Kidney tubule cell (primary cell): Measurements from ENCODE around the gene STK32C.
A peak's percentile ranks its signal among the peaks of the same experiment; 100 is the strongest.

ENCODE experiments used
- DNase-seq: peaks from one replicate; pipeline ENCODE4 v3.0.0-alpha.2; 2018; ENCODE audit warnings: low spot score

The STK32C gene

DNA sequence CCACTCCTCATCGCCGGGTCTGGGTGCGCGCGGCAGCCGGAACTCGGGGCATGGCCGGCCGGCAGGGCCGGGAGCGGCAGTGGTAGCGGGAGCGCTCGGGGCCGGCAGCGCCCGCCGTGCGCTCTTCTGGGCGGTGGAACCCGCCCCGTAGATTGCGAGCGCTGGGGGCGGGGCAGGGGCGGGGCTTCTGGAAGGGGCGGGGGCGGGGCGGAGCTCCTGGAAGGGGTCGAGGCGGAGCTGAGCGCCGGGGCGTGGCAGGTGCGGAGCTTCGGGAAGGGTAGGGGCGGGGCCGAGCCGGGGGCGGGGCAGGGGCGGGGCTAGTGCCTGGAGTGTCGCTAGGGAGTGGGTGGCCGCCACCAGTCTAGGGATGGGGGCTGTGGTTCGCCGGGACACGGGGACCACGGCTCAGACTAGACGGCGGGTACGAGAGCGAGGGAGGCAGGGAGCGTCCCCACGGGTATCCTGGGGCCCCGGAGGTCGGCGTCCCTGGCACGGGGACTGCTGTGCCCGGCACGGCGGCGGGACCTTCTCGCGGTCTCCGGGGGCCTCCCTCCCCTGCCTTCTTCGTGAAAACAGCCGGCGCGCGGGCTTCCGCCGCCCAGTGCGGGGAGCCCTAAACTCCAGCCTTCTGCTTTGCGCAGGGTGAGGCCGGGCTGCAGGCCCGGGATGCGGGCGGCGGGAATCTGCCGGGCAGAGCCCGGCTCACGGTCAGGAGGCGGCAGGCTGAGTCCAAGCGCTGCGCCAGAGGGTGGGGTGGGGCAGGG, at the start of gene STK32C:
Gene STK32C (minus strand): TSS at position 128 of the 764 bp plus-strand sequence. CDS start 117 bp downstream, at position 11.
- peak; percentile 90 for DNase-seq

DNA sequence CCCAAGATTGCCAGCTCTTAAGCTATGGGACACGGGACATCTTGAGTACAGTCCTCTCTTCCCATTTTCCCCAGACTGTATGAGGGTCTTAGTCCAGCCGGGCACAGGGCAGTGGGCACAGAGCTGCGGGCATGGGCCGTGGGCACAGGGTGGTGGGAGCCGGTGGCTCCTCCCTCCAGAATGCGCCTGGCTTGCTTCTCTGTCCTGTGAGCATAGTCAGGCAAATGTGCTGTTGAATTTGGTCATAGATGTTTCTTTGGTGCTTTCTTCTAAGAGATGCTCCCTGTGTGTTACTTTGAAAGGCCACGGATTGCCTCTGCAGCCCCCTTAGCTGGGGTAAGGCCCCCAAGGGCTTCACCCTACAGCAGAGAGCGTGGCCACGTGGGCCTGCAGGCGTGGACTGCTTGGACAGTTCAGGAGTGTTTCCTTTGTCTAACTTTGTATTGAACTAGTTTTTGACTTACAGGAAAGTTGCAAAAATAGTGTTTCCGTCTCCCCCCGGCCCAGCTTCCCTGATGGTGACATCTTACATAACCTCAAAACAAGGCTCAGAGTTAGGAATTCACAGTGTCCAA, 49.0 kb upstream of the STK32C start:
- no peak for DNase-seq

DNA sequence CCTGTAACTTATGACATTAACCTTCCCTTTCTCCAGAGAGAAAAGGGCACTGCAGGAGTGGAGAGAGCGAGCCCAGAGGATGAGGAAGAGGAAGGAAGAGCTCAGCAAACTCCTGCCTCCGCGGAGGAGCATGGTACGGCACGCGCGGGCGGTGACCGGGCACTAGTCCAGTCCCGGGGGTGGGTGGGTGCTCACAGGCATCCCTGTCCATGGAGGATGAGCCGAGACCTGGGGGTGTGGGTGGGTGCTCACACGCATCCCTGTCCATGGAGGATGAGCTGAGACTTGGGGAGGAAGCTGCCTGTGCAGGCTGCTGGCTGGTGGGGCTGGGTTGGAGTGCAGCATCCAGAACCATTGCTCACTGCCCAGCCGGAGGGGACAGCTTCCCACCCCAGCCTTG, 48.0 kb upstream of the STK32C start:
- no peak for DNase-seq

DNA sequence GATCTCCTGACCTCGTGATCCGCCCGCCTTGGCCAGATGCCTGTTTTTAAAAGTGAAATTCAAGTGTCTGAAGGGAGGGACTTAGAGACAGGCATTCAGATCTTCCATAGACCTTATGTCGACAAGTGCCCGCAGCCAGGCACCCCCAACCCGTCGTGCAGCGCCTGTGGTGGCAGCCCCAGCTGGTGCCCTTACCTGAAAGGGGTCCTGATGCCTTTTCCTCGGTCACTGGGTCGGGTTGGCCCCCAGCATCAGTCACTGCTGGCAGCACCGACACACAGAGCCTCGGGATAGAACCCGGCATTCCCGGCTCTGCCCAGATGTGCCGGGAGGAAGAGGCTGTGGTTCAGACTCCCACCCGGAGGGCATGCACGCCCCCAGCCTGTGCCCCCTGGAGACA, 47.5 kb upstream of the STK32C start:
- DNase-seq, result no peak

DNA sequence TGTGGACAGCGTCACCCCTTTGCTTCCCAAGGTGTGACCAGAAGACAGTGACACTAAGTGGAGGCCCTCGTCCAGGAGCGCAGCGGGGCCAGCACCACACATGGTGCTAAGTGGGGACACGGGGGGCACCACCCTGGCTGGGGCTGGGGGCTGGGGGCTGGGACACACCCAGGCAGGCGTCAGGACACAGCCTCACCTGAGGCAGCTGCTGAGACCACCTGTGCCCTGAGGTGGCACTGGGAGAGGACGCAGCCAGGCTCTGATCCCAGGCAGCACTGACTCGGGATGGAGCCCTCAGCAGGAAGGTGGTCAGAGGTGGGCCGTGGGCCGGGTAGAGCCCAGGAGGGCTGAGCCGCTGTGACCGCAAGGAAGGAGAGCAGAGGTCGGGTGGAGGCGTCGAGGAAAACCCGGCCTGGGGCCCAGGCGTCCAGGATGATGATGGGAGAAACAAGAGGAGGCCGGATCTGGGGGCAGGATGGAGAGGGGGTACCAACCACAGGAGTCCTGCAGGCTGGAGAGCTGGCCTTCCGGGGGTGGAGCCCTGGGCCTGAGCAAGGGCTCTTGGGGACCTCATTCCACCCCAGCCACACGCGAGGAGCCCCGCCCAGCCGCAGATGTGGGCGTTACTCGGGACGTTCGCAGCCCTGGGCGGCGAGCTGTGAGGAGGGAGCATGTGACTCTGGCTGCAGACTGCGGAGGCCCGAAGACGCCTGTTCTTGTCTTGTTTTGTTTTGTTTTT, 46.8 kb upstream of the STK32C start:
- no peak for DNase-seq

DNA sequence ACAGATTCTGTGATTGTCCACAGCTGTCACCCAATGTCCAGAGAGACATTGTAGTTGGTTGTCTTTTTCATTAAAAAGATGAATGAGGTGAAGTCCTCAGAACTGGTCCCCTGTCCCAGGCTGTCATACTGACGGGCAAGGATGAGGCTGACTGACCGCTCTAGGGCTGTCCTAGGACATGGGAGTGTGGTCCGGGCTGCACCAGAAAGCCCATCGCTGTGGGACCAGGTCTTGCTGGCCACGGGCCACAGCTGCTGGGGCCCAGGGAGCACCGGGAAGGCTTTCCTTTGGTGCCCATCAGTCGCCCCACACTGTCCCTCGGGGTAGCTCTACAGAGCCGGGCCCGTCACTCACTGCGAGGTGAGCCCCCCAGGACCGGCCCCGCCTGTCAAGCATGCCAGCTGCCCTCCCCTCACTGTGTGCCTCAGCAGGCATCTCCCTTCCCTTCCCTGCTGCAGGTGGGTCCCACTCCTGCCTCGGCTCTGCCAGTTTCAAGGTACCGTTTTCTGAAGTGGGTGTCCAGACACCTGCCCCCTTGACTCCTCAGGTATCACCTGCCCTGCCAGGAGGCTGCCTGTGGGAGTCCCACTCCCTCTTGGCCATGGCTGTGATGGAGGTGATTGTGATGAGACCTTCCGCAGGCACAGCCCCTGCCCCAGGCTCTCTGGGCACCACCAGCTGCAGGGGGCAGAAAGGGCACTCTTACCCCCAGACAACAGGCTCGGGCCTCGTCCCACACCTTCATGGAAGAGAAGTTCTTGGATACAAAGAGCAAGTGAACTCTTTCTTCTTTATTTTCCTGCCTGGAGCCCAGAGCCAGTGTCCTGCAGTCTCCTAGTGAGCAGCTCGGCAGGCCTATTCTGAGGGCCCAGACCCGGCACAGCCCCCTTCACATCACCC, 46.0 kb upstream of the STK32C start:
- no peak for DNase-seq

GRCh38 chr10:132352462-132353308, 44.9 kb upstream of the STK32C start:
- DNase-seq, result peak; percentile 55

DNA sequence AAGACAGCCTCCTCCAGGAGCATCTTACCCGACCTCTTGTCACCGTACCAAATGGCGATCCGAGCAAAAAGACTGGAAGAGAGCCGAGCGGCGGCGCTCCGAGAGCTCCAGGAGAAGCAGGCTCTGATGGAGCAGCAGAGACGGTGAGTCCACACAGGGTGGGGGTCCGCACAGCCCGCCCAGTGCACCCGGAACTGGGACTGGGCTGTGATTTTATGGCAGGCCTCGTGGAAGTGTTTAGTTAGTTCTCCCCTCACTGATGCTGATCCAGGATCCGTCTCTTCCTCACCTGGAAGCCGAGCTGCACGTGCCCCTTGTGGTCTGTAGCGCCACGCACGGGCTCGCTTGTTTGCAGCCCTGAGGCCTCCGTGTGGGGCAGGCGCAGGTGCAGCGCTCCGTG, 43.9 kb upstream of the STK32C start:
- DNase-seq, result no peak

DNA sequence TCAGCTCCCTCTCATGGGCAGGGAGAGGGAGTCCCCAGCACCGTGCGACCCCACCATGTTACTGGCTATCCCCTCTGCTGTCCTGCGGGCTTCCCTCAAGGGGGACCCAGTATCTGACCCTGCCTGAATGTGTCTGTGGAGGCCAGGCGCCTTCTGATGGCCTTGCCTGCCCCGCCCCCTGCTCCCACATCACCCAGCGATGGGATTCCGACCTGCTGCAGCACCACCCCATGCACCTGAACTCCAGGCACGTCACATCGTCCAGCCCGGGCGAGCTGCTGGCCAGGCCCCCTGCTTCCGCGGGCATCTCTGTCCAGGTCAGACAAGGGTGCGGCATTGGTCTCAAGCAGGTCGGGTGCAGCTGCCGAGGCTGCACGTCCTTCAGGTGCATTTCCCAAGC, 43.2 kb upstream of the STK32C start:
- no peak for DNase-seq

DNA sequence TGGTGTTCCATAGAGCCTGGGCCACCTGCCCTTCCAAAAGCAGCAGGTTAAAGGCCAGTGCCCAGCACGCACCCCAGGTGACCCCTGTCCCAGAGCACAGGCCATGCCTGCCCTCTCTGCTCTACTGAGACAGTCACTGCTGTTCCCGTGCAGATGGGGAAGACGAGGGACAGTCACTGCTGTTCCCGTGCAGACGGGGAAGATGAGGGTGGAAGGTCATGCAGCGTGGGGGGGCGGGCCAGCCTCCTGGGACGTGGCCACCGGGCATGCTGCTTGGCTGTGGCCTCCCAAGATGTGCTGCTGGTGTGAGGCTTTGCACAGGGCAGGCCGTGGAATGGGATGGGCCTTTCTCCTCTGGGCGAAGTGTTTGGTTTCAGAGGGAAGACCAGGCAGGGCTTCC, 42.6 kb upstream of the STK32C start:
- no peak for DNase-seq

- DNase-seq, result no peak
These were observed 42.0 kb upstream of the STK32C start for GRCh38 chr10:132349766-132350165.

GRCh38 chr10:132347931-132348267, 40.1 kb upstream of the STK32C start:
- no peak for DNase-seq

- no peak for DNase-seq
These were observed 39.6 kb upstream of the STK32C start for GRCh38 chr10:132347211-132347930.

DNA sequence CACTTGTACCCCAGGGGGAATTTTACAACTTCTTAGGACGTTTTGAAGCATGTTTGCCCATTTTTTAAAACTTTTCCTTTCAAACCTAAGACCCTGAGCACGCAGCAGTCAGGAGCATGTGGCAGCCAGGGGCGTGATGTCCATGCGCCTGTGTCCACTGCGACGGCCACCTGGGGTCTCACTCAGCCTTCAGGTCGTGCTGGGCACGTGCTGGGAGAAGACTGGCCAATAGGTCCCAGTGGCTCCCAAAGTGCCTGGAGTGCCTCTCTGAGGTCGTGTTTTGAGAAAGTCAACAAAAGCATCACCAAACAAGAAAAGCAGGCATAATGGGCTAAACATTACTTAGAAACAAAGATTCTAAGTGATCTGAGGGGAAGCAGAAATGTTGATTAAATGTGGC, 39.1 kb upstream of the STK32C start:
- DNase-seq, result no peak

- DNase-seq, result no peak
These were observed 37.6 kb upstream of the STK32C start for GRCh38 chr10:132345345-132345744.

- DNase-seq, result no peak
These were observed 36.6 kb upstream of the STK32C start for GRCh38 chr10:132344386-132344785.

DNA sequence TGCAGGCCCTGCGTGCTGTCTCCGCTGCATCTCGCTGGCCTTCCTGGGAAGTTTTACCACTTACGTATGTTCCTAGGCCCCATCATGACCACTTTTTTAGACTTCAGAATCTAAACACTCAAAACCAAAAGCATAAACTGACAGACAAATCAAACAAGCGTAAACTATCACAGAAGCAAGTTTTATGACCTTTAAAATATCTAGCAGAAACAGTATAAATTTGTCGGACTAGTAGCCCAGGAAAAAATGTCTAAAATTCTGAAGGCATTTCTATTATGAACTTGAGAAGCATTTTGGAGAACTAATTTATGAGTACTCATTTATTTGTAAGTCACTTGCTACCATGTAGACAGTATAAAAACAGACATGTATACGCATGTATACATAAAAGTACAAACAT, 34.8 kb upstream of the STK32C start:
- no peak for DNase-seq

DNA sequence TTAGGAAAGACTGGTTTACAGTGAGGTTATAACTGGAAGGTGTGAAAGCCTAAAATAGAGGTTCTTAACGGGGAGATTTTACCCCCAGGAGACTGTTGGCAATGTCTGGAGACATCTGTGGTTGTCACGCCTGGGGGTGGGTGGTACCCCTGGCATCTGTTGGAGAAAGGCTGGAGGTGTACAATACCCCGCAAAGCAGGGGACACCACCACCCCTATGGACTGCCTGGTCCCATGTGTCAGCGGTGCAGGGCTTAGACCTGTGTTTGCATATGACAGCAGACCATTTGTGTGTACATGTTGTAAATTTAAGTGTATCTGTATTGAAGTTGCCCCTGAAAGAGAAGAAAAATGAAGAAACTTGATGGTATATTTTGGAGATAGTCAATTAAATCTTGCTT, 34.0 kb upstream of the STK32C start:
- DNase-seq, result no peak

DNA sequence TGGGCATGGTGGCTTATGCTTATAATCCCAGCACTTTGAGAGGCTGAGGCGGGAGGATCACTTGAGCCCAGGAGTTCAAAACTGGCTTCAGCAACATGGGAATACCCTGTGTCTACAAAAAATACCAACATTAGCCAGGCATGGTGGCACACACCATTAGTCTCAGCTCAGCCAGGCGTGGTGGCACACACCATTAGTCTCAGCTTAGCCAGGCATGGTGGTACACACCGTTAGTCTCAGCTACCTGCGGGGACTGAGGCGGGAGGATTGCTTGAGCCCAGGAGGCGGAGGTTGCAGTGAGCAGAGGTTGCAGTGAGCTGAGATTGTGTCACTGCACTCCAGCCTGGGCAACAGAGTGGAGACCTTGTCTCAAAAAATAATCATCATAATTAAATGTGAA, 33.3 kb upstream of the STK32C start:
- DNase-seq, result peak; percentile 62

DNA sequence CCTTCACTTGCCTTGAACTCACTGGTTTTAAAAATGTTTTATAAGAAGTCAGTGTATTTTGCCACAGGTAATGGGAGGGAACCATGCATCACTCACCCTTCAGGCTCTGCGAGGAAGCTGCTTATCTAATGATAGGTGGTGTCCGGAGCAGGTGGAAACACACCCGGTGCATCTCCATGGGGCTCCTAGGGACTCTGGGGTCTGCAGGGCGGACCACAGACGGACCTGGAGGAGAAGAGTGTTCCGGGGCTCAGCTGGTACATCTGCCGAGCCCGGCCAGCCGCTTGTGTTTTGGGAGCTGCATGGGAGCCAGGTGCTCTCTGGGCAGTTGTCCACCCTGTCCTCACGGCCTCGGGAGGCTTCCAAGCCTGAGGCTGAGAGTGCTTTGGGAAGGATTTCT, 31.5 kb upstream of the STK32C start:
- no peak for DNase-seq

GRCh38 chr10:132338876-132339275, 31.1 kb upstream of the STK32C start:
- no peak for DNase-seq
